HL-60 (cell line): Measurements from ENCODE around the gene RAMAC.

Experiments
- DNase-seq, 2 experiments: peaks; one replicate each; pipeline ENCODE4 v3.0.0-alpha.2; 2010 to 2020; ENCODE audit warnings: low read depth in 1 of 2, low spot score in 1 of 2
- H3K27ac ChIP-seq: fragments of 250-450 bp; sonication (Bioruptor Pico); replicated peaks from 2 replicates; pipeline ENCODE4 v1.5.1; 2020; ENCODE audit warnings: mild to moderate bottlenecking, moderate library complexity
- H3K27me3 ChIP-seq: fragments of 250-450 bp; sonication (Bioruptor Pico); 2 replicates; pipeline ENCODE4 v1.5.1; 2021; ENCODE audit warnings: mild to moderate bottlenecking, moderate library complexity; ENCODE audit not compliant: insufficient read depth, poor library complexity, severe bottlenecking
- H3K4me3 ChIP-seq: replicated peaks from 2 replicates; pipeline ENCODE4 v1.5.1; 2011; ENCODE audit warnings: mild to moderate bottlenecking, control low read depth, low read length; ENCODE audit not compliant: insufficient read depth
- CTCF ChIP-seq: IDR thresholded peaks from one replicate; pipeline ENCODE4 v1.5.1; 2011; ENCODE audit warnings: low read length, control low read depth, inconsistent platforms; ENCODE audit not compliant: insufficient read depth
- GABPA ChIP-seq: IDR thresholded peaks from 2 replicates; pipeline ENCODE4 v1.6.1; 2012; ENCODE audit warnings: low read depth
- POLR2AphosphoS5 ChIP-seq: IDR thresholded peaks from 2 replicates; pipeline ENCODE4 v1.6.1; 2012; ENCODE audit warnings: low read depth
- REST ChIP-seq: IDR thresholded peaks from 2 replicates; pipeline ENCODE4 v1.6.1; 2012; ENCODE audit warnings: low read depth; ENCODE audit not compliant: insufficient replicate concordance
- SPI1 ChIP-seq: IDR thresholded peaks from 2 replicates; pipeline ENCODE4 v1.6.1; 2012; ENCODE audit warnings: low read depth, mild to moderate bottlenecking, borderline replicate concordance

The RAMAC gene

GRCh38 chr15:82958638-82959037 is 27.4 kb upstream of the RAMAC start:
- H3K27me3 ChIP-seq, result no peaks in the 10 kb centered on the region
- no peak for DNase-seq
- no peak overlapping the region for H3K4me3 ChIP-seq
- TF ChIP-seq REST (no peak), POLR2AphosphoS5 (no peak), SPI1 (no peak), CTCF (no peak), GABPA (no peak)
- no peak overlapping the region for H3K27ac ChIP-seq

- no peak overlapping the region for H3K27ac ChIP-seq
- no peaks in the 10 kb centered on the region for H3K27me3 ChIP-seq
- no peak overlapping the region for H3K4me3 ChIP-seq
- no peak for DNase-seq
- TF ChIP-seq REST, result no peak
These were observed 26.6 kb upstream of the RAMAC start for GRCh38 chr15:82959423-82959822.

GRCh38 chr15:82960766-82961165 is 25.2 kb upstream of the RAMAC start:
- TF ChIP-seq CTCF (no peak), POLR2AphosphoS5 (no peak), REST (no peak), SPI1 (no peak), GABPA (no peak)
- Histone ChIP-seq H3K4me3 (no peak overlapping the region), H3K27ac (no peak overlapping the region), H3K27me3 (no peaks in the 10 kb centered on the region)
- DNase-seq, result no peak

- Histone ChIP-seq H3K27ac (no peak overlapping the region), H3K4me3 (no peak overlapping the region), H3K27me3 (no peaks in the 10 kb centered on the region)
- DNase-seq, result no peak
- no peak for TF ChIP-seq SPI1
These were observed 22.3 kb upstream of the RAMAC start for GRCh38 chr15:82963471-82964341.
